ENCODE results near the gene OR5K4.

GRCh38 chr3:98372445-98372844 lies 18.8 kb downstream of the OR5K4 start:
- TF ChIP-seq YY1 (IDR thresholded peaks at IDR 0.05; ENCODE audit: insufficient read depth, insufficient read length): no peak
- no peak for TF ChIP-seq ZNF274 (IDR thresholded peaks at IDR 0.05; ENCODE audit: low read depth, low read length)
- no peak for TF ChIP-seq SUZ12 (IDR thresholded peaks at IDR 0.05; ENCODE audit: extremely low read depth, insufficient read depth, insufficient read length)
